Cerebellar cortex (tissue), 1 donor: ENCODE data around the gene PEMT.

ENCODE experiments used
- DNase-seq: peaks from one replicate; pipeline ENCODE4 v3.0.0-alpha.2; 2015; ENCODE audit warnings: low spot score

PEMT gene

GRCh38 chr17:17553217-17554195 lies 38.0 kb downstream of the PEMT start:
- no peak for DNase-seq

- DNase-seq = no peak
These were observed 38.9 kb downstream of the PEMT start for GRCh38 chr17:17552351-17553216.

GRCh38 chr17:17551361-17551760 lies 40.1 kb downstream of the PEMT start:
- DNase-seq = no peak

- no peak for DNase-seq
These were observed 41.7 kb downstream of the PEMT start for GRCh38 chr17:17549732-17550366.

GRCh38 chr17:17548044-17548443 lies 43.5 kb downstream of the PEMT start:
- DNase-seq = peak; percentile 49

- DNase-seq = no peak
These were observed 44.2 kb downstream of the PEMT start for GRCh38 chr17:17547210-17547764.

GRCh38 chr17:17546399-17547185 lies 44.9 kb downstream of the PEMT start:
- peak; percentile 37 for DNase-seq

GRCh38 chr17:17545984-17546383 lies 45.5 kb downstream of the PEMT start:
- DNase-seq = peak; percentile 95

- peak; percentile 41 for DNase-seq
These were observed 46.3 kb downstream of the PEMT start for GRCh38 chr17:17545031-17545820.

- DNase-seq = no peak
These were observed 48.4 kb downstream of the PEMT start for GRCh38 chr17:17542906-17543635.

- no peak for DNase-seq
These were observed 49.9 kb downstream of the PEMT start for GRCh38 chr17:17541640-17542001.

- DNase-seq = no peak
These were observed 50.4 kb downstream of the PEMT start for GRCh38 chr17:17540935-17541639.

- DNase-seq = no peak
These were observed 51.1 kb downstream of the PEMT start for GRCh38 chr17:17540278-17540906.

- no peak for DNase-seq
These were observed 51.9 kb downstream of the PEMT start for GRCh38 chr17:17539591-17539990.

GRCh38 chr17:17538417-17539391 lies 52.8 kb downstream of the PEMT start:
- DNase-seq = no peak

- no peak for DNase-seq
These were observed 54.0 kb downstream of the PEMT start for GRCh38 chr17:17537311-17538099.
